Measurements from ENCODE around the gene TMEM9.

TMEM9 gene

GRCh38 chr1:201126463-201126831 lies 27.8 kb downstream of the TMEM9 start:
- DNase-seq, result no peak

- no peak for DNase-seq
Measured at GRCh38 chr1:201125800-201126199, 28.5 kb downstream of the TMEM9 start.

- DNase-seq, result no peak
Measured at GRCh38 chr1:201125019-201125418, 29.3 kb downstream of the TMEM9 start.

GRCh38 chr1:201123866-201124265 lies 30.4 kb downstream of the TMEM9 start:
- no peak for DNase-seq

- DNase-seq, result no peak
Measured at GRCh38 chr1:201122321-201122957, 31.8 kb downstream of the TMEM9 start.

GRCh38 chr1:201119206-201120197 lies 34.8 kb downstream of the TMEM9 start:
- peak; percentile 52 for DNase-seq

GRCh38 chr1:201116091-201116490 lies 38.2 kb downstream of the TMEM9 start:
- DNase-seq, result no peak

- DNase-seq, result no peak
Measured at GRCh38 chr1:201115390-201115937, 38.8 kb downstream of the TMEM9 start.

- peak; percentile 77 for DNase-seq
Measured at GRCh38 chr1:201114245-201115131, 39.8 kb downstream of the TMEM9 start.

GRCh38 chr1:201113451-201114244 lies 40.6 kb downstream of the TMEM9 start:
- no peak for DNase-seq

- DNase-seq, result no peak
Measured at GRCh38 chr1:201112926-201113325, 41.3 kb downstream of the TMEM9 start.

GRCh38 chr1:201112173-201112731 lies 42.0 kb downstream of the TMEM9 start, which contains the start of gene CACNA1S:
Gene CACNA1S, minus strand, starts transcription at chr1:201112426. Its CDS starts 87 bp downstream, at chr1:201112339.
- DNase-seq, result no peak

- DNase-seq, result no peak
Measured at GRCh38 chr1:201111672-201112071, 42.6 kb downstream of the TMEM9 start.

GRCh38 chr1:201111156-201111555 lies 43.1 kb downstream of the TMEM9 start:
- DNase-seq, result no peak

GRCh38 chr1:201110616-201111015 lies 43.7 kb downstream of the TMEM9 start:
- no peak for DNase-seq

GRCh38 chr1:201110138-201110537 lies 44.1 kb downstream of the TMEM9 start:
- DNase-seq, result no peak

GRCh38 chr1:201109651-201110050 lies 44.6 kb downstream of the TMEM9 start:
- no peak for DNase-seq

GRCh38 chr1:201108614-201109013 lies 45.7 kb downstream of the TMEM9 start:
- DNase-seq, result no peak

- DNase-seq, result no peak
Measured at GRCh38 chr1:201105688-201106087, 48.6 kb downstream of the TMEM9 start.

- no peak for DNase-seq
Measured at GRCh38 chr1:201104141-201104540, 50.1 kb downstream of the TMEM9 start.

- no peak for DNase-seq
Measured at GRCh38 chr1:201103666-201104065, 50.6 kb downstream of the TMEM9 start.

Data from hematopoietic multipotent progenitor cell treated with erythropoietin and hydrocortisone succinate and interleukin-3 and kit ligand, for 8 days (in vitro differentiated cells).